Keratinocyte (primary cell): ENCODE data around the gene FNBP1. TPM values are rescaled to one million over a fixed set of nuclear protein-coding genes. Genes with fewer than 3 reads are reported as not detected.

ENCODE experiments used
- DNase-seq: peaks from one replicate; pipeline ENCODE4 v3.0.0-alpha.2; 2011; ENCODE audit warnings: low read depth, missing footprints, low spot score
- FAIRE-seq: peaks from 2 replicates; lab custom pipeline; 2011; peaks lifted over from hg19 to GRCh38; lab: Jason Lieb, UNC
- H2AFZ ChIP-seq: 2 replicates; pipeline ENCODE4 v1.6.0; 2012; ENCODE audit warnings: low read length, control low read depth, inconsistent platforms; ENCODE audit not compliant: control insufficient read depth
- H3K27ac ChIP-seq: 2 replicates; pipeline ENCODE4 v1.5.1; 2011; ENCODE audit warnings: low read length; ENCODE audit not compliant: control insufficient read depth, insufficient read depth
- H3K27me3 ChIP-seq: 3 replicates; pipeline ENCODE4 v1.6.0; 2011; ENCODE audit warnings: low read length; ENCODE audit not compliant: control insufficient read depth, insufficient read depth; ENCODE audit errors: extremely low read depth
- H3K36me3 ChIP-seq, 2 experiments: 2 replicates in 1 of 2; 3 replicates in 1 of 2; pipeline ENCODE4 v1.5.1; 2011; ENCODE audit warnings: low read length in 2 of 2, mild to moderate bottlenecking in 1 of 2; ENCODE audit not compliant: control insufficient read depth in 2 of 2, insufficient read depth in 2 of 2; ENCODE audit errors: extremely low read depth in 1 of 2
- H3K4me1 ChIP-seq: 3 replicates; pipeline ENCODE4 v1.5.1; 2011; ENCODE audit warnings: low read length; ENCODE audit not compliant: control insufficient read depth, insufficient read depth; ENCODE audit errors: extremely low read depth
- H3K4me2 ChIP-seq: 3 replicates; pipeline ENCODE4 v1.6.0; 2011; ENCODE audit warnings: low read depth, low read length; ENCODE audit not compliant: control insufficient read depth, insufficient read depth; ENCODE audit errors: extremely low read depth
- H3K4me3 ChIP-seq, 3 experiments: fragments of 200-600 bp in 1 of 3; sonication (generic) in 1 of 3; 2 replicates in 2 of 3; 3 replicates in 1 of 3; pipeline ENCODE4 v1.5.1; 2011 to 2016; ENCODE audit warnings: low read length in 3 of 3, mild to moderate bottlenecking in 3 of 3, control low read depth in 2 of 3, inconsistent platforms in 1 of 3, low read depth in 1 of 3, mixed read lengths in 1 of 3, mixed run types in 1 of 3, moderate library complexity in 1 of 3; ENCODE audit not compliant: control insufficient read depth in 2 of 3, insufficient read depth in 2 of 3; ENCODE audit errors: extremely low read depth in 1 of 3
- H3K79me2 ChIP-seq: 2 replicates; pipeline ENCODE4 v1.6.0; 2012; ENCODE audit warnings: low read length; ENCODE audit not compliant: control insufficient read depth, insufficient read depth
- H3K9ac ChIP-seq: 3 replicates; pipeline ENCODE4 v1.6.0; 2011; ENCODE audit warnings: low read length; ENCODE audit not compliant: control insufficient read depth, insufficient read depth; ENCODE audit errors: extremely low read depth
- H3K9me1 ChIP-seq: 3 replicates; pipeline ENCODE4 v1.6.0; 2011; ENCODE audit warnings: low read length; ENCODE audit not compliant: control insufficient read depth, insufficient read depth; ENCODE audit errors: extremely low read depth
- H3K9me3 ChIP-seq: 2 replicates; pipeline ENCODE4 v1.5.1; 2012; ENCODE audit warnings: low read depth, low read length; ENCODE audit not compliant: control insufficient read depth
- H4K20me1 ChIP-seq: 3 replicates; pipeline ENCODE4 v1.6.0; 2011; ENCODE audit warnings: low read length; ENCODE audit not compliant: control insufficient read depth, insufficient read depth; ENCODE audit errors: extremely low read depth
- EZH2 ChIP-seq: IDR thresholded peaks from one replicate; pipeline ENCODE4 v1.6.1; 2012; ENCODE audit warnings: inconsistent platforms, mild to moderate bottlenecking, low read length, moderate library complexity
- dilution Hi-C: fragments of 300-500 bp; cut with MboI; formaldehyde crosslinking; loops from one replicate; pipeline ENCODE4 v1.7.0; 2020; ENCODE audit warnings: low sequenced_read_pairs; ENCODE audit not compliant: extremely low pct_ligation_motif_present
- polyA plus RNA-seq, 5 experiments: library from polyadenylated mRNA; depleted of rRNA in 3 of 5; stranded (reverse) in 3 of 5; stranded (forward) in 1 of 5; unstranded in 1 of 5; fragments of >200 nt; gene quantifications; 1 replicate in 1 of 5; 2 replicates in 3 of 5; 3 replicates in 1 of 5; pipeline versions ENCODE4 v1.2.1 to v1.2.3, GENCODE V29; 2011 to 2012; ENCODE audit warnings: missing spikeins in 2 of 5, low read depth in 1 of 5, low replicate concordance in 1 of 5
- TF ChIP-seq, protein P1 (sequence below), 3 experiments: IDR thresholded peaks in 1 of 3; conservative IDR thresholded peaks in 1 of 3; optimal IDR thresholded peaks in 1 of 3; 2 replicates in 2 of 3; 3 replicates in 1 of 3; pipeline versions ENCODE3 to v1.5.1; 2011; ENCODE audit warnings: low read length in 3 of 3, mild to moderate bottlenecking in 3 of 3, moderate library complexity in 2 of 3, control low read depth in 1 of 3, inconsistent platforms in 1 of 3; ENCODE audit not compliant: insufficient read depth in 2 of 3; ENCODE audit errors: extremely low read depth in 1 of 3

FNBP1 gene
- polyA plus RNA-seq, 1 donor (not counting 4 experiments of a cell fraction or from before 2014, with no cell fraction given) = 9.6 TPM

DNA sequence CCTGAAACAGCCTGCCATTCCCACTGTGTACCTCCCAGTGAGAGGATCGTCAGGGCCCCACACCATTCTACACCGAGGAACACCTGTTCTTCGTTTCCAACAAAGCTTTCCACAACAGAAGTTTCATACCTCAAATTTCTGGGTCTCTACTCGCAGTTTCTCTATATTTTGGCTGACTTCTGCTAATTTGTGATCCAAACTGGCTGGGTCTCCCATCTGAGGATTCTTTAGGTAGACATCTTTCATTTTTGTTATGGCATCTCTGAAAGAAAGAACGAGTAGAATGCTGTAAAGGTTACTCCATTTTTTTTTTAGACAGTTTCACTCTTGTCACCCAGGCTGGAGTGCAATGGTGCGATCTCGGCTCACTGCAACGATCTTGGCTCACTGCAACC, 140.3 kb downstream of the FNBP1 start:
- dilution Hi-C loops = no loop called here
- Histone ChIP-seq H3K4me2 (no peak overlapping the region), H3K4me3 (no peak overlapping the region), H3K9me1 (no peaks in the 10 kb centered on the region), H3K36me3 (peaks cover 0 to 3% of the 10 kb centered on the region in 2 experiments), H2AFZ (no peak overlapping the region), H3K27me3 (no peaks in the 10 kb centered on the region), H3K79me2 (no peaks in the 10 kb centered on the region), H4K20me1 (no peaks in the 10 kb centered on the region), H3K9ac (no peak overlapping the region), H3K9me3 (no peaks in the 10 kb centered on the region), H3K27ac (no peak overlapping the region), H3K4me1 (peaks cover 4% of the 10 kb centered on the region)
- TF ChIP-seq EZH2 = no peak
- TF ChIP-seq, protein P1, sequence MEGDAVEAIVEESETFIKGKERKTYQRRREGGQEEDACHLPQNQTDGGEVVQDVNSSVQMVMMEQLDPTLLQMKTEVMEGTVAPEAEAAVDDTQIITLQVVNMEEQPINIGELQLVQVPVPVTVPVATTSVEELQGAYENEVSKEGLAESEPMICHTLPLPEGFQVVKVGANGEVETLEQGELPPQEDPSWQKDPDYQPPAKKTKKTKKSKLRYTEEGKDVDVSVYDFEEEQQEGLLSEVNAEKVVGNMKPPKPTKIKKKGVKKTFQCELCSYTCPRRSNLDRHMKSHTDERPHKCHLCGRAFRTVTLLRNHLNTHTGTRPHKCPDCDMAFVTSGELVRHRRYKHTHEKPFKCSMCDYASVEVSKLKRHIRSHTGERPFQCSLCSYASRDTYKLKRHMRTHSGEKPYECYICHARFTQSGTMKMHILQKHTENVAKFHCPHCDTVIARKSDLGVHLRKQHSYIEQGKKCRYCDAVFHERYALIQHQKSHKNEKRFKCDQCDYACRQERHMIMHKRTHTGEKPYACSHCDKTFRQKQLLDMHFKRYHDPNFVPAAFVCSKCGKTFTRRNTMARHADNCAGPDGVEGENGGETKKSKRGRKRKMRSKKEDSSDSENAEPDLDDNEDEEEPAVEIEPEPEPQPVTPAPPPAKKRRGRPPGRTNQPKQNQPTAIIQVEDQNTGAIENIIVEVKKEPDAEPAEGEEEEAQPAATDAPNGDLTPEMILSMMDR (optimal IDR thresholded peaks at IDR 0.05 in 1 of 3, IDR thresholded peaks at IDR 0.05 in 1 of 3, conservative IDR thresholded peaks at IDR 0.05 in 1 of 3; ENCODE audit: extremely low read depth in 1 of 3, insufficient read depth in 2 of 3, low read length in 3 of 3) = no peak
- DNase-seq (no peak), FAIRE-seq (no peak)

DNA sequence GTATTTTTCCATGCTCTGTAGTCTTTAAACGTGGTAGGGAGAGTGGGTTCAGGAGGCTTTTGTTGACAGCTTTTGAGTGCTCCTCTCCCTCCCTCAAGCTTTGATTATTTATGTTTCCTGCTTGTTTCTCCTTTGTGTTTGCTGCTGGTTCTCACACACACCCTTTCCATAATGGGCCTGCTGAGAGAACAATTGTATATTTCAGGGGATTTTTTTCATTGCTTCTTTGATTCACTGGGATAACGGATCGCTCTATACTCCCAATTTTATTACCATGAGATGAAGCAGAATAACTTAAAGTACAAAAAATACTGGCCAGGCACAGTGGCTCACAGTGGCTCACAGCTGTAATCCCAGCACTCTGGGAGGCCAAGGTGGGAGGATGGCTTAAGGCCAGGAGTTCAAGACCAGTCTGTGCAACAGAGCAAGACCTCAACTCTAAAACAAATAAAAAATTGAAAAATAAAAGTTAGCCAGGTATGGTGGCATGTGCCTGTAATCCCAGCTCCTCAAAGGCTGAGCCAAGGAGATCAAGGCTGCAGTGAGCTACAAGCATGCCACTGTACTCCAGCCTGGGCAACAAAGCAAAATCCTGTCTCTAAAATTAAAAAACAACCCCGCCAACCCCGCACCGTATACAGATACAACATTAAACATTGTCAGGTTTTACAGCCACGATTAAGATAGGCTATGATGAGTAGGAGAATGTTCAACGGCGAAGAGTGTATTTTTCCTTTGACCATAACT, 140.8 kb downstream of the FNBP1 start:
- no peak overlapping the region for H3K9ac ChIP-seq
- H3K4me1 ChIP-seq = peaks cover under 1% of the 10 kb centered on the region
- H3K4me3 ChIP-seq = no peak overlapping the region
- no peak overlapping the region for H3K4me2 ChIP-seq
- H3K9me1 ChIP-seq = no peaks in the 10 kb centered on the region
- no peak for DNase-seq
- dilution Hi-C loops = no loop called here
- TF ChIP-seq EZH2 = no peak
- TF ChIP-seq, protein P1 (optimal IDR thresholded peaks at IDR 0.05 in 1 of 3, IDR thresholded peaks at IDR 0.05 in 1 of 3, conservative IDR thresholded peaks at IDR 0.05 in 1 of 3; ENCODE audit: extremely low read depth in 1 of 3, insufficient read depth in 2 of 3, low read length in 3 of 3) = no peak
- H3K27ac ChIP-seq = no peak overlapping the region
- H3K79me2 ChIP-seq = no peaks in the 10 kb centered on the region
- no peaks in the 10 kb centered on the region for H3K9me3 ChIP-seq
- H3K36me3 ChIP-seq = peaks cover 0 to 3% of the 10 kb centered on the region in 2 experiments
- H4K20me1 ChIP-seq = no peaks in the 10 kb centered on the region
- no peak for FAIRE-seq
- H2AFZ ChIP-seq = no peak overlapping the region
- no peaks in the 10 kb centered on the region for H3K27me3 ChIP-seq
